ENCODE results near the gene MIPEP. TPM values are rescaled to one million over a fixed set of nuclear protein-coding genes. Genes with fewer than 3 reads are reported as not detected.

The MIPEP gene
- total and polyA plus RNA-seq, 10 of the 15 experiments (the other 5 are each of a cell fraction or from before 2014, with no cell fraction given): 15.6 to 56.2 (median 29.8) TPM

DNA sequence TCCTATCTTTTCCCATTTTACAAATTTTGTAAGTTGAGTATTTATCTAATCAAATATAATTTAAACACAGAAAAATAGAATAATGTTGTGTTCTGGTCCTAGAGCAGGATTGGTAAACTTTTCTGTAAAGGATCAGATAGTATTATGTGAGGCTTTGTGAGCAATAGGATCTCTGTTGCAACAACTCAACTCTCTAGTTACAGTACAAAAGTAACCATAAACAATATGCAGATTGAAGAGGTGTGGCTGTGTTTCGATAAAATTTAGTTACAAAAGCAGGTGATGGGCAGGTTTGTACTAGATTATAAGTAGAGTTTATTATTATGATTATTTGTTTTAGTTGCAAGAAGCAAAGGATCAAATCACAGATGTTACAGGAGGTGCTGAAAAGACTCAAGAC lies 23.3 kb upstream of the MIPEP start:
- ChIA-PET CTCF (interaction anchor here (1.4 kb wide), 1 partner anchor 10 kb away, joined by 4 read pairs; no protein-coding TSS in a partner anchor), RAD21 (ENCODE audit: unreplicated experiment) (no interaction called here), POLR2A (no interaction called here), SMC1A (ENCODE audit: uncharacterized antibody, unreplicated experiment) (no interaction called here)
- no peak overlapping the region for H3K4me3 ChIP-seq
- no peaks in the 10 kb centered on the region for H3K27me3 ChIP-seq (replicated peaks in 1 of 2; ENCODE audit: control insufficient read depth in 2 of 2, insufficient read depth in 2 of 2, low read length in 1 of 2)
- H3K4me2 ChIP-seq (ENCODE audit: control insufficient read depth, insufficient read depth): no peak overlapping the region
- no peak for ATAC-seq
- TF ChIP-seq MYB (IDR thresholded peaks at IDR 0.05; ENCODE audit: borderline replicate concordance, low read depth, low read length) (no peak), KLF5 (IDR thresholded peaks at IDR 0.05; ENCODE audit: partially characterized antibody) (no peak), SMAD5 (IDR thresholded peaks at IDR 0.05; ENCODE audit: low read depth) (no peak), HCFC1 (IDR thresholded peaks at IDR 0.05; ENCODE audit: low read length) (no peak), POLR2A (IDR thresholded peaks at IDR 0.05; ENCODE audit: low read depth, low read length) (no peak), YBX1 (IDR thresholded peaks at IDR 0.05) (no peak)
- H3K36me3 ChIP-seq (ENCODE audit: control insufficient read depth in 2 of 2, insufficient read depth in 2 of 2, low read length in 1 of 2): no peaks in the 10 kb centered on the region
- no peak overlapping the region for H3K9ac ChIP-seq (ENCODE audit: control insufficient read depth, insufficient read depth, low read length)
- no peaks in the 10 kb centered on the region for H3K9me3 ChIP-seq (replicated peaks; ENCODE audit: control insufficient read depth, insufficient read depth, low read length)
- in situ Hi-C loops (cut with MboI) (no loop called here), intact Hi-C loops (cut with micrococcal nuclease; ENCODE audit: unreplicated experiment) (no loop called here)
- no peak for DNase-seq (ENCODE audit: low read depth, low spot score)
- no peaks in the 10 kb centered on the region for H3K4me1 ChIP-seq (ENCODE audit: control insufficient read depth, insufficient read depth, low read length)
- no peaks in the 10 kb centered on the region for H4K20me1 ChIP-seq (ENCODE audit: control insufficient read depth, insufficient read depth)
- no peak overlapping the region for H3K27ac ChIP-seq (ENCODE audit: control insufficient read depth, insufficient read depth)
- H2AFZ ChIP-seq (ENCODE audit: control insufficient read depth, low read depth, low read length): no peak overlapping the region
- no peaks in the 10 kb centered on the region for H3K79me2 ChIP-seq (ENCODE audit: control insufficient read depth, insufficient read depth, low read length)
- no TSS peak for BruUV-seq (replicated peaks)
- WGBS (ENCODE audit: insufficient coverage, insufficient replicate concordance, low lambda C conversion rate, missing lambda C conversion rate): 0% methylated on average over 1 of the region's 1 CpG
- no peak for FAIRE-seq

DNA sequence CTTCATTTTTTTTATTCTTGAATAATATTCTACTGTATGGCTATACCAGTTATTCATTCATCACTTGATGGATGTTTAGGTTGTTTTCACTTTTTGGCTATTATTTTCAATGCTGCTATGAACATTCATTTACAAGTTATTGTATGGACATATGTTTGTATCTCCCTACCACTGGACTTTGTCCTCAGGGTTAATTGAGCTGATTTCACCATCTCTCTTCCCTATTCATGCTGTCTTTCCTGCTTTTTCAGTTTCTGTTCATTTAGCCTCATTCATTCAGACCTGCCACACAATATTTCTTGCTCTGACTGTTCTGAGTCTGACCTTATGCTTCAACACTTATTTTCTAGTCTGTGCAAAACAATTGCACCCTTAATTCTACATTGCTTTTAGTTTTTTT lies 20.4 kb upstream of the MIPEP start:
- Histone ChIP-seq H3K4me1 (ENCODE audit: control insufficient read depth, insufficient read depth, low read length) (no peaks in the 10 kb centered on the region), H3K4me3 (no peak overlapping the region), H3K9me3 (replicated peaks; ENCODE audit: control insufficient read depth, insufficient read depth, low read length) (no peaks in the 10 kb centered on the region), H3K4me2 (ENCODE audit: control insufficient read depth, insufficient read depth) (no peak overlapping the region), H4K20me1 (ENCODE audit: control insufficient read depth, insufficient read depth) (no peaks in the 10 kb centered on the region), H3K36me3 (ENCODE audit: control insufficient read depth in 2 of 2, insufficient read depth in 2 of 2, low read length in 1 of 2) (no peaks in the 10 kb centered on the region), H3K27me3 (replicated peaks in 1 of 2; ENCODE audit: control insufficient read depth in 2 of 2, insufficient read depth in 2 of 2, low read length in 1 of 2) (no peaks in the 10 kb centered on the region; a peak in 1 of 4 replicates), H3K9ac (ENCODE audit: control insufficient read depth, insufficient read depth, low read length) (no peak overlapping the region), H3K79me2 (ENCODE audit: control insufficient read depth, insufficient read depth, low read length) (no peaks in the 10 kb centered on the region), H3K27ac (ENCODE audit: control insufficient read depth, insufficient read depth) (no peak overlapping the region), H2AFZ (ENCODE audit: control insufficient read depth, low read depth, low read length) (no peak overlapping the region)
- FAIRE-seq (no peak), DNase-seq (ENCODE audit: low read depth, low spot score) (no peak), ATAC-seq (no peak)
- SMC1A ChIA-PET (ENCODE audit: uncharacterized antibody, unreplicated experiment): interaction anchor here (0.5 kb wide), 1 partner anchor 172 kb away, joined by 3 read pairs; no protein-coding TSS in a partner anchor
- CTCF ChIA-PET: interaction anchor here (0.5 to 1.3 kb wide), 3 partner anchors 19 to 683 kb away, joined by 3 read pairs; no protein-coding TSS in a partner anchor
- RAD21 ChIA-PET (ENCODE audit: unreplicated experiment): no interaction called here
- POLR2A ChIA-PET: no interaction called here
- intact Hi-C loops (cut with micrococcal nuclease; ENCODE audit: unreplicated experiment): no loop called here
- BruUV-seq (replicated peaks): no TSS peak
- in situ Hi-C loops (cut with MboI): no loop called here
- TF ChIP-seq IKZF2 (IDR thresholded peaks at IDR 0.05) (no peak), MXI1 (IDR thresholded peaks at IDR 0.05; ENCODE audit: low read depth, low read length) (no peak), RAD21 (IDR thresholded peaks at IDR 0.05; ENCODE audit: insufficient read depth, low read depth, low read length) (no peak), CBFB (IDR thresholded peaks at IDR 0.05; ENCODE audit: low read depth) (no peak), SUPT20H (IDR thresholded peaks at IDR 0.05; ENCODE audit: borderline replicate concordance, control insufficient read depth, low read depth, low read length) (no peak), JUNB (IDR thresholded peaks at IDR 0.05) (no peak), NR2C1 (IDR thresholded peaks at IDR 0.05) (no peak), TARDBP (IDR thresholded peaks at IDR 0.05; ENCODE audit: borderline replicate concordance) (no peak), BMI1 (IDR thresholded peaks at IDR 0.05; ENCODE audit: borderline replicate concordance) (no peak), NFIC (IDR thresholded peaks at IDR 0.05; ENCODE audit: low read depth, low read length) (no peak), ZNF24 (IDR thresholded peaks at IDR 0.05) (no peak), SREBF1 (IDR thresholded peaks at IDR 0.05; ENCODE audit: low read length) (no peak)
- TF ChIP-seq, protein P1, sequence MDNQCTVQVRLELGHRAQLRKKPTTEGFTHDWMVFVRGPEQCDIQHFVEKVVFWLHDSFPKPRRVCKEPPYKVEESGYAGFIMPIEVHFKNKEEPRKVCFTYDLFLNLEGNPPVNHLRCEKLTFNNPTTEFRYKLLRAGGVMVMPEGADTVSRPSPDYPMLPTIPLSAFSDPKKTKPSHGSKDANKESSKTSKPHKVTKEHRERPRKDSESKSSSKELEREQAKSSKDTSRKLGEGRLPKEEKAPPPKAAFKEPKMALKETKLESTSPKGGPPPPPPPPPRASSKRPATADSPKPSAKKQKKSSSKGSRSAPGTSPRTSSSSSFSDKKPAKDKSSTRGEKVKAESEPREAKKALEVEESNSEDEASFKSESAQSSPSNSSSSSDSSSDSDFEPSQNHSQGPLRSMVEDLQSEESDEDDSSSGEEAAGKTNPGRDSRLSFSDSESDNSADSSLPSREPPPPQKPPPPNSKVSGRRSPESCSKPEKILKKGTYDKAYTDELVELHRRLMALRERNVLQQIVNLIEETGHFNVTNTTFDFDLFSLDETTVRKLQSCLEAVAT (IDR thresholded peaks at IDR 0.05): no peak
- TF ChIP-seq, protein P2, sequence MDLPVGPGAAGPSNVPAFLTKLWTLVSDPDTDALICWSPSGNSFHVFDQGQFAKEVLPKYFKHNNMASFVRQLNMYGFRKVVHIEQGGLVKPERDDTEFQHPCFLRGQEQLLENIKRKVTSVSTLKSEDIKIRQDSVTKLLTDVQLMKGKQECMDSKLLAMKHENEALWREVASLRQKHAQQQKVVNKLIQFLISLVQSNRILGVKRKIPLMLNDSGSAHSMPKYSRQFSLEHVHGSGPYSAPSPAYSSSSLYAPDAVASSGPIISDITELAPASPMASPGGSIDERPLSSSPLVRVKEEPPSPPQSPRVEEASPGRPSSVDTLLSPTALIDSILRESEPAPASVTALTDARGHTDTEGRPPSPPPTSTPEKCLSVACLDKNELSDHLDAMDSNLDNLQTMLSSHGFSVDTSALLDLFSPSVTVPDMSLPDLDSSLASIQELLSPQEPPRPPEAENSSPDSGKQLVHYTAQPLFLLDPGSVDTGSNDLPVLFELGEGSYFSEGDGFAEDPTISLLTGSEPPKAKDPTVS (IDR thresholded peaks at IDR 0.05; ENCODE audit: low read depth, low read length): no peak

Data from GM12878 (cell line).